GM23338 (cell line): ENCODE measurements around the gene ADGRF1.

Source experiments
- CTCF ChIP-seq, 2 experiments: fragments of 200-600 bp in 1 of 2; sonication (generic) in 1 of 2; conservative IDR thresholded peaks; 2 replicates each; pipeline versions ENCODE4 v1.5.1 to v1.6.1; 2016 to 2017; ENCODE audit warnings: antibody characterized with exemption in 2 of 2, low read depth in 2 of 2, mild to moderate bottlenecking in 2 of 2, moderate library complexity in 1 of 2
- POLR2AphosphoS5 ChIP-seq: IDR thresholded peaks from 2 replicates; pipeline ENCODE4 v1.6.1; 2016; ENCODE audit warnings: antibody characterized with exemption, low read depth

- TF ChIP-seq CTCF (conservative IDR thresholded peaks at IDR 0.05; ENCODE audit: low read depth in 2 of 2) (no peak), POLR2AphosphoS5 (no peak)
Measured at GRCh38 chr6:47071681-47072080, 29.5 kb upstream of the ADGRF1 start.
